ENCODE measurements around the gene CEP128. TPM values are rescaled to one million over a fixed set of nuclear protein-coding genes. Genes with fewer than 3 reads are reported as not detected.

CEP128 gene
- total RNA-seq, 1 donor from 2014 or later = 4.9 TPM

DNA sequence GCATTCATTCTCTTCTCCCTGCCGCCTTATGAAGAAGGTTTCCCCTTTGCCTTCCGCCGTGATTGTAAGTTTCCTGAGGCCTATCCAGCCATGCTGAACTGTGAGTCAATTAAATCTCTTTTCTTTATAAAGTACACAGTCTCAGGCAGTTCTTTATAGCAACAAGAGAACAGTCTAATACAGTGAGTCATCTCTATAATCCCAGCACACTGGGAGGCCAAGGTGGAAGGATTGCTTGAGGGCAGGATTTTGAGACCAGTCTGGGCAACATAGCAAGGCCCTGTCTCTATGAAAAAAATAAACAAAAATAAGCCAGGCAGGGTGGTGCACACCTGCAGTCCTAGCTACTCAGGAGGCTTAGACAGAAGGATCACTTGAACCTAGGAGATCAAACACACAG is 259.9 kb downstream of the CEP128 start:
- DNase-seq (ENCODE audit: low read depth, low spot score) = no peak

DNA sequence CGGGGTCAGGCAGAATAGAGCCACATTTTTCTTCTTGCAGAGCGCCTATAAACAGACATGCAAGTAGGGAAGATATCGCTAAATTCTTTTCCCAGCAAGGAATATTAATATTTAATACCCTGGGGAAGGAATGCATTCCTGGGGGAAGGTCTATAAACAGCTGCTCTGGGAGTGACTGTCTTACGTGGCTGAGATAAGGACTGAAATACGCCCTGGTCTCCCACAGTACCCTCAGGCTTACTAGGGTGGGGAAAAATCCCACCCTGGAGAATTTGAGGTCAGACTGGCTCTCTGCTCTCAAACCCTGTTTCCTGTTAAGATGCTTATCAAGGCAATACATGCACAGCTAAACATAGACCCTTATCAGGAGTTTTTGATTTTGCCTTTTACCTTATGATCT is 262.3 kb downstream of the CEP128 start:
- no peak for DNase-seq (ENCODE audit: low read depth, low spot score)

DNA sequence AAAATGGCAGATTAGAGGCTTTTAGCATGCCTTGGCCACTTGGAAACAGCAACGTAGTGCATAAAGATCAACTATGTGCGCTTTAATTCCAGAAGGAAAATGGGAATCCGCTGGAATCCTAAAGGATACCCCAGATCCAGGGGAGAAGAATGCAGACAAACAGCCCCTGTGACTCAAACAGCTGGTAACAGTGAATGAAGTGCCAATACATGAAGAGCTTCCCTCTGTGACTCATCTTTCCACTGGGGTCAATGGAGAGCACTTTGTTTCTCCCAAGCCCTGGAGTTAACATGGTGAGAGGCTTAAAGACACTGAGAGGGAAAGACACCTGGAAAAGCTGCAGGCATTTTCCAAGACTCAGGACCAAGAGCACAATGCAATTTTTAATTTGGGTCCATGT is 263.1 kb downstream of the CEP128 start:
- DNase-seq (ENCODE audit: low read depth, low spot score) = no peak

DNA sequence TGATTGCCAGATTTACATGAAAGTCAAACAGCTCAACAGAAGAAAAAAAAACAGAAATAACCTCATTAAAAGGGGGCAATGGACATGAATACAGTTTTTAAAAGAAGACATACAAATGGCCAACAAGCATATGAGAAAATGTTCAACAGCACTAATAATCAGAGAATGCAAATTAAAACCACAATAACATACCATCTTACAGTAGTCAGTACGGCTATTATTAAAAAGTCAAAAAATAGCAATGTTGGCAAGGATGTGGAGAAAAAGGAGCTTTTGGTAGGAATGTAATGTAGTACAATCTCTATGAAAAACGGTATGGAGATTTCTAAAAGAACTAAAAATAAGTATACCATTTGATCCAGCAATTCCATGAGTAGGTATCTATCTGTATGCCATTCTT is 272.1 kb downstream of the CEP128 start:
- no peak for DNase-seq (ENCODE audit: low read depth, low spot score)

DNA sequence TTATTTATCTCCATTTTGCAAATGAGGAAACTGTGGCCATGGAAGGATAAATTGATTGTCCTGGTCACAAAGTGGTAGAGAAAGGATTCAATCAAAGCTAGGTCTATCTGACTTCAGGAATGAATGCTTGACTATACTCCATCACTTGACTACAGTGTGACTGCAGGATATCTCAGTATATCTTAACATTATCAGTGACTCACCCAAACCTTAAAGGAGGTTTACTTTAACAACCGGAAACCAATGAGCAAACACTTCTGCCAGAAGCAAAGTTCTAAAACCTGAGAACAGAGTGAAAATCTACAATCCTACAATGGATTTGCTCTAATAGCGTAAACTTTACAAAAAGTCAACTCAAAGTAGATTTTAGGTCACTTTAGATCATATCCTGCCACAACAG is 277.0 kb downstream of the CEP128 start:
- no peak for DNase-seq (ENCODE audit: low read depth, low spot score)

DNA sequence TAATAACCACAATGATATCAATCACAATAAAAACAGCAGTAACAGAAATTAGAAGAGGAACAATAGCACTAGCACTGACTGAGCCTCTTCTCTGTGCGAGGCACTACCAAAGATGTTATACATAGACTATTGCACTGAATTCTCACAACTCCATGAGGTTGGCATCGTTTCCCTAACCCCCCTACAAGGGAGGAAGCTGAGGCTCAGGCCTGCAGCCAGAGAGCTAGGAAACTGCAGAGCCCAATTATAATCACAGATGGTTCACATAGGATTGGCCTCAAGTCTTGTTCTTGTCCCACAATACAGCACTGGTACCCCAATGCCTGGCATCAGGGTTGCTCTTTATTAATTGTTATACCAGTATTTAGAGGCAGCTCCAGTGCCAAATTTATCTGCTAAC is 278.0 kb downstream of the CEP128 start:
- DNase-seq (ENCODE audit: low read depth, low spot score) = no peak

DNA sequence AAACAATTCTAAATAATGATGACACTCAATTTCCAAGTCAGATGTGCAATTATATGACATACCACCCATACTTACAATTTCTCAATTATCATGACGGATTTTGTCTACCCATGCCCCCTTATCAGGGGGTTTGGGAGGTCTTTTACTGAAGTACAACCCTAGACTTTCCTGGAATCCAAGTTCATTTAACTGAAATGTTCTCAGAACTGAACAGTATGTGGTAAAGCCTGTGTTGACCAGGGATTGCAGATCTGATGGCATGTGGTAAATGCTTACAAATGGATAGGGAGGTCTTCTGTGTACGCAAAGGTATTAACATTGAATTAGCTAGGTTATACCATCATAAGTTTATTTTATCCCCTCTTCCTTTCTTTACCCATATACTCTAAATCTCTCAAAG is 281.8 kb downstream of the CEP128 start:
- no peak for DNase-seq (ENCODE audit: low read depth, low spot score)

DNA sequence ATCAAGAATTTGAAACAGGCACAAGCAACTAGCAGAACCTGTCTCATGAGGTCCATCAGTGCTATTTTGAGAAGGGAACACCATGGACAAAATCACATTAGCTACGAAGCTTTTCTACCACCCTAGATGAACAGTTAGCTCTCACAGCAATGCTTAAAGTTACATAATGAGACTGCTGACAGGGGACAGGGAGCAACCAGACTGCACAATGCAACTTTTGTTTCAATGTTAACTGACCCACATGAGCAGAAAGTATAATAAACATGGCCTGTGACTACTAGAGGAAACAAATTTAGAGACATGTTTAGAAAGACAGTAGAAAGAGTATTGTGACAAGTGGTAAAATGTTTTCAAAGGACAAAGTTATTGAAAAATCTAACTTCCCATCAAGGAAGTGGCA is 282.8 kb downstream of the CEP128 start:
- no peak for DNase-seq (ENCODE audit: low read depth, low spot score)

DNA sequence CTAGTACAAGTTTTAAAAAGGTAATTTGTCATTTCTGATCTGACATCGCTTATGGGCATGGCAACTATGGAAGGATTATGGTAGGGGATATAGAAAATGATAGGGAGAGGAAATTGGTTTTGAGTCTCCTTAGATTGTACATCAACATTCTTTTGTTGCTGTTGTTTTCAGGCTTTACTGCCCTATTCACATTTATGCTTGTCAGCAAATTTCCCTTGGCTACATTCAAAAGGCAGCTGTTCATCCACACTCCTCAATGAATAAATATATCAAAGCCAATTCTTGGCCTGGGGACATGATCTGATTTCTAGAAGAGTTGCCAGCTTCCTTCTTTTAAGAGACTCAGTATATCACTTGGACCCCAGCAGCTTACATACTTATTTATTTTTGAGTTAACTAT is 283.4 kb downstream of the CEP128 start:
- no peak for DNase-seq (ENCODE audit: low read depth, low spot score)

DNA sequence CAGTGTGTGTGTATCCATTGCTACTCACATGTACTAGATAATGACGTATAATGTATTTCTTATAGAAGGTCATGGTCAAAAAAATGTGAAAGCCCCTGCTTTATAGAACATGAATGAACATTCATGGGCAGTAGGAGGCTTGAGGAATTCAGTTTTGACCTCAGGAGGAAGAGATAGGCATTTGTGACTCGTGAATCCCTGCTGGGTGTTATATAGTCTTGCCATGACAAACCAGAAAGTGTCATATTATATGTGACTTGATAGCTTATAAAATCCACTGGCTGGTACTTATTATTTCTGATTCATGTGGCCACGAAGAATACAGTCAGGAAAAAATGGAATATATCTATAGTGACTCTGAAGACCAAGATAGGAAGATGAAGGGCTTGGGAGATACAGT is 287.6 kb downstream of the CEP128 start:
- no peak for DNase-seq (ENCODE audit: low read depth, low spot score)

DNA sequence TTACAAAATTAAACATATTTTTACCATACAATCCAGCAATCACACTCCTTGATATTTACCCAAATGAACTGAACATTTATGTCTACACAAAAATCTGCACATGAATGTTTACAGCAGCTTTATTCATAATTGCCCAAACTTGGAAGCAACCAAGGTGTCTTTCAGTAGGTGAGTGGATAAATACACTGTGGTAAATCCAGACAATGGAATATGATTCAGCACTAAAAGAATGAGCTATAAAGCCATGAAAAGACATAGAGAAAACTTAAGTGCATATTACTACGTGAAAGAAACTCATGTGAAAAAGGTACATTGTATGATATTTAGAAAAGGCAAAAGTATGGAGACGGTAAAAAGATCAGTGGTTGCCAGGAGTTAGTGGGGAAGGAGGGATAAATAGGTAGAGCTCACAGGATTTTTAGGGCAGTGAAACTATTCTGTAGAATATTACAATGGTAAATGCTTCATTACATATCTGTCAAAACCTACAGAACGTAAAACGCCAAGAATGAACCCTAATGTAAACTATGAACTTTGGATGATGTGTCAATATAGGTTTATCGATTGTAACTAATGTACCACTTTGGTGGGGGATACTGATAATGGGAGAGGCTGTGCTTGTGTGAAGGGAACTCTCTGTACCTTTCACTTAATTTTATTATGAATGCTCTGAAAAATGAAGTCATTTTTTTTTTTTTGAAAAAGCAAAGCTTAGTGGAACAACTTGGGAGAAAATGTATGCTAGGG is 295.7 kb downstream of the CEP128 start:
- no peak for DNase-seq (ENCODE audit: low read depth, low spot score)

DNA sequence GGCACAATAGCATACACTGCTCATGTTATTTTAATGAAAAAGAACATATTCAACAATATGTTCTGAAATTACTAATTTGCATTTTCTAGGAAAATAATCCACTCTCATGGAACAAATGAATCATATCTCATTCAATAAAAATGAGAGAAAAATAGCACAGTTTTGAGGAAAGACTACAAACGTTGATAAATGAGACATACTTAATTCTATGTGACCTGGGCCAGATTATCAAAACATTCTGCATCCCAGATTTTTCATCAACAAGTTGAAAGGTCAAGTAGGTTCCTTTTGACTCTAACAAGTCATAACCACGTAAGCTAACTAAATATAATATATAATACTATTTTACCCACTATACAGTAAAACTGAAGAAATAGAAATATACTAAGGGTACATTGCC is 296.7 kb downstream of the CEP128 start:
- DNase-seq (ENCODE audit: low read depth, low spot score) = no peak

DNA sequence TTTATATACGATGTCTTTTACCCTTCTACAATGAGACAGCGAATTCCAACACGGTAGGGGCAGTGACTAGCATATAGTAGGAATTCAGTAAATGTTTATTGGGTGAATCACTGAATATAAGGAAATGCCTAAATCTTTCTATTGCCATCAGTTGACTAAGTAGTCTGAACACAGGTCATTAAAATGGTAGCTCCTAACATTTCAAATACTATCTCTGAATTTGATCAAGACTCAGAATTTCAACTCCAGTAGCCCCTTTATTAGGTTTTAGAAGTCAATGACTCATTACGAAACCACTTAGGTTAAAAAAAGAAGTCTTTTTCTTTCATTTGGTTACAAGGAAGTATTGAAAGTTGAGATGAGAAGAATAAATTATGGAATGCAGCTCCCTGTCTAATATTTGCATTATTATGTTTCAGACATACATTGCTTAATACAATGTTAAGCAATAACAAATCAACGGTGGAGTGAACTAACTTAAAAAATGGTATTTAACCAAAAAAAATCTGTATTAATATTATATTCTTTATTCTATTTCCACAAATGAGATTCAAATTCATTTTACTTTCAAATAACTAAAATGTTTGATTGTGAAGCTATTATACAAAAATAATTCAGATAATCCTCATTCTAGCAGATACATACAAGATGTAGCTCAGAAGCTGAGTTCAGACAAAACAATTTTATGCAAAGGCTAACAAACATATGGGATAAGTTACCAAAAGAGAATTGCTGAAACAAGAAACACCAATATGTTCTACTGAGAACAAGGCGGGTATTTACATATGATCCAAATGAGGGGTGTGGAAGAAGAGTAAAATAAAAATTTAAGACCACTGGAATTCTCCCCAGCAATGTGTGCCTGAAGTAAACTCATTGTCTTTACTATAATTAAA is 302.7 kb downstream of the CEP128 start:
- peak; percentile 77 for DNase-seq (ENCODE audit: low read depth, low spot score)

DNA sequence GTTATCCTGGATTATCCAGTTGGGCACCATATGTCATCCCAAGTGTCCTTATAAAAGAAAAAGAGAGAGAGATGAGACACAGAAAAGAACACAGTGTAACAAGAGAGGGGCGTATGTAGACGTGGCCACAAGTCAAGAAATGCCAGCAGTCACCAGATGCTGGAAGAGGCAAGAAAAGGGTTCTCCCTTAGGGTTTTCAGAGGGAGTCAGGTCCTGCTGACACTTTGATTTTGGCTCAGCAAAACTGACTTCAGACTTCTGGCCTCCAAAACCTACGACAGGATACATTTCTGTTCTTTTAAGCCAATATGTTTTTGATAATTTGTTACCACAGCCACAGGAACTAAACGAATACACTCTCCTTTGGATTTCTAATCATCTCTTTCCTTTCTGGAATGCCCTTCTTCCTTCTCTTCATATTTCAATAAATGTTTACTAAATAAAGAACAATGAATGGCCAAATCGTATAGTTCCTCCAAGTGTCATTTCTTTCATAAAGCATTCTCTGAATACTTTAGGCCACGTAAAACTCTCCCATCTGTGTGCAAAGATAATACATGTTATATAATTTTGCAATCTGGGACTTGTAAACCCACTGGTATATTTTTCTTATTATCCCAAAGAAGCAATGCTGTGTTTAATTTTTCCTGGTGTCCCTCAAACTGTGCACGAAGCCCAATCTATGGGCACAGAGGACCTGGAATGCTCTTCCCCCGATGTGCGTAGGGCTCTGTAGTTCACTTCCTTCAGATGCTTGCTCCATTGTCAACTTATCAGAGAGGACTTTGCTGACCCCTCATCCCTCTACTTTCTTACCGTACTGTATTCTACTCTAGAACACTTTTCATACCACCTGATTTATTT is 303.6 kb downstream of the CEP128 start:
- no peak for DNase-seq (ENCODE audit: low read depth, low spot score)

DNA sequence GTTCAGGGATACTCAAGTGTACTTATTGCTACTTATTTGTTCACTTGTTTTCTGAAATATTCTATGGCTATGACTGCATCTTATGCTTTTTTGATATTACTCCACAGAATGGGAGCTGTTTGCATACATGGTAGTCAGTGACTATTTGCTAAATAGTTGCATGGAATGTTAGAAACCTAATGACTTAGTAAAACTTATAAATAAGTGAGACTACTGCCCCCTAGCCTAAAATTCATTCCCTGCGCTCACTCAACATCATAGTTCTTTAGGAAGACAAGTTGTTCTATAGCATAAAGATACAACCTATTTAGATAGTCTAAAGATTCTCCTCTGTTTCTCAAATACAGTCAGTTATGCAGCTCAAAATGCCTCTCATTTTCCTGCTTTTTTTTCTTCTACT is 305.5 kb downstream of the CEP128 start:
- DNase-seq (ENCODE audit: low read depth, low spot score) = no peak

DNA sequence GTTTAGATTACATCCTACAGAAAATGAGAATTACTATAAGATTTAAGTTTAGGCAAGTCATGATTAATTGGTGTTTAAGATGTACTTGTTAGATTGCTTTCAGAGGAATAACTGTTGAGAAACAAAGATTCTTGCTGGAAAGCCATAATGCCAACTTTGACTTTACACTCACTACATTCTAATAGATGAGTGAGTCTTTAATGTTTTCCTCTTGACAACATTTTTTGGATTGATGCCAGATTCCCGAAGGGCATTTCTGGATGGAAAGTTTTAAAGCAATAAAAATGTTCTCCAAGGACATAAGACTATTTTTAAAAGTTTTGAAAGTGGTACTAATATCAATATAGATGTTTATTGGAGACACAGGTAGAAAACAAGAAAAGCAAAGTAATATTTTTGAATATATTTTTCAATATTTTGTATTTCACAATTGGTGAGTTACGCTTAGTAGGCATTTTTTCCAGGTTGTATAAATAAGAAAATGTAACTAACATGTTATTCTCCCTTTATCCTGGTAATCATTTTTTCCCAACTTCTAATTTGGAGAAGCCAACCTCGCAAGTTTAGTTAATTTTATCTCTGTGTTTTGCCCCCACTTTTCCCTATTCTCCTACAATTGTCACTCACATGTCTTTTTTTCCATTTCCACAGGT is 307.3 kb downstream of the CEP128 start:
- DNase-seq (ENCODE audit: low read depth, low spot score) = no peak

DNA sequence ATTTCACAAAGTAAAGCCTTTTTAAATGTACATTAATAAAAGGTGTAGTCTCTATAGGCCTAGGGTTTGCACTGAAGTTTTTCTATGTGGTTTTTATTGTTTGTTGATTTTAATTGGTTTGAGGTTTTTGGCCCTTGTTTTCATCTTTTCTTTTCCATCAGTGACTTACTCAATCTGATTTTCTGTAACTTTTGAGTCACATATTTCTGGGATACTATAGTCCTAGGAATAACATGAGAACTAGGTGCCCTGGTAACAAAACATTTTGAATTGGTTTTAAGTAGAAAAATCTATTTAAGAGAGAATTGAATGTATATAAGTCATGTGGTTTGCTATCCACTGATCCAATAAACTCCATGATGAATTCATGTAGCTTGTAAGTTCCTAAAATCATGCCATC is 311.9 kb downstream of the CEP128 start:
- no peak for DNase-seq (ENCODE audit: low read depth, low spot score)

DNA sequence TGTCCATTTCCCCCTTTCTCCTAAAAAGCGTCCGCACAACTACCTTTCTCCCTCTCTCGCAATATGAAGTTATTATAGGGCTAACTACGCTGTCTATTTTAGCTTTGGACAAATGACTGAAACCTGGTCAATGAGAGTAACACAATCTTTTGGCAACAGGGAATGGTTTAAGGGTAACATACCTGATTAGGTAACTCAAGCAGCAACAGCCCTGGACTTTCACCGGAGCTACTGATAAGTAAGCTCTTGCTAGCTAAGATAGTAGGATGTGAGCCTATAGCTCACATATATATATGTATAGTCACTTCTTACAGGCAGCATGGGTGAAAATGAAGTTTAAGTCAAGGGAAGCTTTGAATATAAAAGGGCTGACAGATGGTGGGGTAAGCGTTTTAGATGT is 313.0 kb downstream of the CEP128 start:
- DNase-seq (ENCODE audit: low read depth, low spot score) = no peak

DNA sequence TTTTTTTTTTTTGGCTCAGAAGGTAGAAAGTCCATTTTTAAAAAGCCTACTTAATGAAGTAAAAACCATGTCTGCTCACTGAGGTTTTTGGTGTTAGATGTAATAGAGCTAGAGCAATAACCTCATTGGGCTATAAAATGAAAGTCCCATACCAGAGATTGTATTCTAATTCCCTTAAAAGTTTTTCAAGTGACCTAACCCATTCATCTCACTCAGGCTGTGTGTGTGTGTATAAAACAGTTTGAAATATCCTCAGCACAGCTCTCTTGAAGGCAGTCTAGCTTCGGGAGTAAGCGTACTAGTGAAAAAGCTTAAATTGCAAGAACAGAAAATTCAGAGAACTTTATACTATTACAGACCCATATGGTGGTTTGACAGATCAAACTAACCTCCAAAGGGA is 313.8 kb downstream of the CEP128 start:
- no peak for DNase-seq (ENCODE audit: low read depth, low spot score)

DNA sequence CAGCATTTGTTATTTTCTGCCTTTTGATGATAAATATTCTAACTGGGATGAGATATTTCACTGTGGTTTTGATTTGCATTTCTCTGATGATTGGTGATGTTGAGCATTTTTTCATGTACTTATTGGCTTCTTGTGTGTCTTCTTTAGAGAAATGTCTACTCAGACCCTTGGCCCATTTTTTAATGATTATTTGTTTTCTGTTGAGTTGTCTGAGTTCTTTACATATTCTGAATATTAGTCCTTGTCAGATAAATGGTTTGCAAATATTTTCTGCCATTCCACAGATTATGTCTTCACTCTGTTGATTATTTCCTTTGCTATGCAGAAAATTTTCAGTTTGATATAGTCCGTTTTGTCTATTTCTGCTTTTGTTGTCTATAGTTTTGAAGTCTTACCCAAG is 317.0 kb downstream of the CEP128 start:
- DNase-seq (ENCODE audit: low read depth, low spot score) = no peak

DNA sequence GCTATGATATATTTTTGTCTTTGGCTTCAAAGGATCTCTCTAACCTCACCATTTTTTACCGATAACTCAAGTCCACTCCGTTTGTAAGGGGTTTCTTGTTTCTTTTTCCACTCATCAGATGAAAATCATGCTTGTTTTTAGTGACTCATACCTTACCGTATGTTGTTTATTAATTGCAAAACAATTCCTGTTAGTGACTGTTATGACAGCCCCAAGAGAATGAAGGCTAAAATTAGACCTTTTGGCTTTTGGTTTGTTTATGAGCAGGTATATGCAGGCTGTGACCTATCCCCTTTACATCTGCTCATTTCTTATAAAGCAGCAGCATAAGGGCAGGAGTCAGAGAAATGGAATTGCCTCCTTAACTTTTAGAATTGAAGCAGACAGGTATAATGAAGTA is 319.8 kb downstream of the CEP128 start:
- peak; percentile 36 for DNase-seq (ENCODE audit: low read depth, low spot score)

Data from pulmonary artery endothelial cell (primary cell).